HG03520 (cell line): ENCODE data around the gene PPAN.

Experiments used
- ATAC-seq: cut with Tn5 transposase; IDR thresholded peaks from one replicate; pipeline ENCODE4 v1.9.1; 2021; ENCODE audit warnings: mild to moderate bottlenecking, moderate library complexity; ENCODE audit not compliant: unreplicated experiment

The PPAN gene

GRCh38 chr19:10091895-10092641 lies 14.1 kb upstream of the PPAN start:
- ATAC-seq: no peak

- no peak for ATAC-seq
These were observed 13.4 kb upstream of the PPAN start for GRCh38 chr19:10092648-10093294.

- ATAC-seq: no peak
These were observed 12.6 kb upstream of the PPAN start for GRCh38 chr19:10093295-10094186.

GRCh38 chr19:10095622-10095947 lies 10.6 kb upstream of the PPAN start:
- ATAC-seq: no peak

GRCh38 chr19:10095948-10096614 lies 10.1 kb upstream of the PPAN start:
- peak; percentile 79 for ATAC-seq

GRCh38 chr19:10096615-10096963 lies 9.6 kb upstream of the PPAN start:
- no peak for ATAC-seq

- ATAC-seq: no peak
These were observed 5.9 kb upstream of the PPAN start for GRCh38 chr19:10100163-10100785.

GRCh38 chr19:10102787-10103236 lies 3.4 kb upstream of the PPAN start:
- no peak for ATAC-seq

- ATAC-seq: no peak
These were observed 2.0 kb upstream of the PPAN start for GRCh38 chr19:10104130-10104513.

- peak; percentile 32 for ATAC-seq
These were observed 1.3 kb upstream of the PPAN start for GRCh38 chr19:10104665-10105508.

- peak; percentile 27 for ATAC-seq
These were observed 558 bp upstream of the PPAN start for GRCh38 chr19:10105509-10106099.

GRCh38 chr19:10107254-10107653 lies 1.1 kb downstream of the PPAN start:
- ATAC-seq: no peak

GRCh38 chr19:10107817-10108367 lies 1.7 kb downstream of the PPAN start:
- ATAC-seq: no peak

- no peak for ATAC-seq
These were observed 3.4 kb downstream of the PPAN start for GRCh38 chr19:10109528-10109927.

- ATAC-seq: no peak
These were observed 4.2 kb downstream of the PPAN start for GRCh38 chr19:10110076-10110971.

GRCh38 chr19:10110972-10111317 lies 4.8 kb downstream of the PPAN start:
- no peak for ATAC-seq

- no peak for ATAC-seq
These were observed 5.2 kb downstream of the PPAN start, which contains the start of gene P2RY11 for GRCh38 chr19:10111405-10111811. TSS of gene P2RY11 (plus strand) at chr19:10111693. CDS start at chr19:10111722, 29 bp downstream.
